Effector CD4-positive, alpha-beta T cell (primary cell): ENCODE results near the gene C22orf15.

Experiments
- DNase-seq: peaks from one replicate; pipeline ENCODE4 v3.0.0-alpha.2; 2020

Gene C22orf15

DNA sequence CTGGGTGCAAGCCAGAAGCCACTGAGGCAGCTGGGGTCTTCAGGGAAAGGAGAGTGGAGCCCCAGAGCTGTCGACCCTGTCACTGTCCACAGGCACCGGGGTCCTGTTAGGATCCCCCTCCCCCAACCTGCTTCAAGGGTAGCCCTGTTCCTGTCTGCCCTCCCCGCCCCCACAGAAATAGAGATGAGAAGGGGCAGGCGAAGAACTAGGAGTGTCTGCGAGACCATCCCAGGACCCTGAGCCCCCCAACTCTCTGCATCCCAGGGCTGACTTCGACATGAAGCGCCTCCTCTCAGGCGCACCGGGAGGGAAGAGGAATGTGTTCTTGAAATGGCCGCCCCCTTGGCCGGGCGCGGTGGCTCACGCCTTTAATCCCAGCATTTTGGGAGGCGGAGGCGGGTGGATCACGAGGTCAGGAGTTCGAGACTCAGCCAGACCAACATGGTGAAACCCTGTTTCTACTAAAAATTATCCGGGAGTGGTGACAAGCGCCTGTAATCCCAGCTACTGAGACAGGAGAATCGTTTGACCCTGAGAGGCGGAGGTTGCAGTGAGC, 11.3 kb upstream of the C22orf15 start:
- DNase-seq: no peak

DNA sequence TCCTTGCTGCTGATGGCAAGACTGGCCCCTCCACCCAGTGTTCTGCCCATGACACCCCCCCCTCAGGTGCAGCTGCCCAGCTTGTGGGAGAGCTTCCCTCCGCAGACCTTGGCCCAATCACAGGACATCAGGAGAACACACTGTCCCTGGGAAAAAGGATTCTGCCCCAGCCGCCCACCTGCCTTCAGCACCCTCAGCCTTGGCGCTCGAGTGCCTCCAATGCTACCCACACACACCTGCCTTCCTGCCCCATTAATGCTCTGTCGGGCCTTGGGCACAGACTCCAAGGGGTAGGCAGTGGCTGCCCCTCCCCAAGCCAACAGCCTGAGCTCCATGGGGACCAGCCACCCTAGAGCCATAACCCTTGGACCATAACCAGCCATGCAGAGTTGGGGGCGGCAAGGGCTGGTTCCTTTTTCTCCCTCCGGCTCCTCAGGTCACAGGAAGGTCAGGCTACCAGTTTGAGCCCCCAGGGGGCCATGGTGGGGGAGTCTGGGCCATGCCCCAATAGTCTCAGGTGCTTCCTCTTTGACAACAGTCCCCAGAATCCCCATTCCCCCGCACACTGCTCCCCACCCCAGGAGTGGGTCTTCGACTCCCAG, 10.6 kb upstream of the C22orf15 start:
- DNase-seq: no peak

DNA sequence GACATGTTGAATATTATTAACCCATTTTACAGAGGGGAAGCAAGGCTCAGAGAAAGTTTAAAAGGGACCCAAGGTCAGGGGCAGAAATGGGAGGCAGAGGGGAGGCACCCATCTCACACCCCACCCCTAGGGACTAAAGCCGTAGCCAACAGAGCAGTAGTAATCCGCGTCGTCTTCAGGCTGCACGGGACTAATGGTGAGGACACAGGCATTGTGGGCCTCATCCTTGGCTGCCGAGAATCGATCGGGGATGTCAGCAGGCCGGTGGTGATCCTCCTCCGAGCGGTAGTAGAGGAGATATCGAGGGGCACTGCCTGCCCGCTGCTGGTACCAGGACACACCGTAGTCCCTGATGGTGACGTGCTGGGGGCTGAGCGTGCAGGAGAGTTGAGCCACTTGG, 10.0 kb upstream of the C22orf15 start:
- DNase-seq: no peak

DNA sequence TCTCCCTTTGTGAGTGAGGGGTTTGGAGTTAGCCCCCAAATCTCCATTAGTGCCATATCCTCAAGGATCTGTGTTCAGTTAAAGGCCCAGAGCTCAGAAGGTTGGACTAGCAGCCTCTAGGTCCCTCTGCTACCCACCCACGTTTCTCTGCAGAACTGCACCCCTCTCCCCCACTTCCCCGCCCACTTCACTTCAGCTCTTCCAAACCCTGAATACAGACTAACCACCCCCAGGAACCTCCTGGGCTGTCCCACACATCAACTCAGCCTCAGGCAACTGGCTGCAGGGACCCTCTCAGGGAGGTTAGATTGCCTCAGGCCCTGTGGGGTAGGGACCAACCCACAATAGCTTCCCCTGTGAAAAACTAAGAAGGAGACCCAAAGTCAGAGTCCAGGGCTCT, 9.4 kb upstream of the C22orf15 start:
- no peak for DNase-seq

DNA sequence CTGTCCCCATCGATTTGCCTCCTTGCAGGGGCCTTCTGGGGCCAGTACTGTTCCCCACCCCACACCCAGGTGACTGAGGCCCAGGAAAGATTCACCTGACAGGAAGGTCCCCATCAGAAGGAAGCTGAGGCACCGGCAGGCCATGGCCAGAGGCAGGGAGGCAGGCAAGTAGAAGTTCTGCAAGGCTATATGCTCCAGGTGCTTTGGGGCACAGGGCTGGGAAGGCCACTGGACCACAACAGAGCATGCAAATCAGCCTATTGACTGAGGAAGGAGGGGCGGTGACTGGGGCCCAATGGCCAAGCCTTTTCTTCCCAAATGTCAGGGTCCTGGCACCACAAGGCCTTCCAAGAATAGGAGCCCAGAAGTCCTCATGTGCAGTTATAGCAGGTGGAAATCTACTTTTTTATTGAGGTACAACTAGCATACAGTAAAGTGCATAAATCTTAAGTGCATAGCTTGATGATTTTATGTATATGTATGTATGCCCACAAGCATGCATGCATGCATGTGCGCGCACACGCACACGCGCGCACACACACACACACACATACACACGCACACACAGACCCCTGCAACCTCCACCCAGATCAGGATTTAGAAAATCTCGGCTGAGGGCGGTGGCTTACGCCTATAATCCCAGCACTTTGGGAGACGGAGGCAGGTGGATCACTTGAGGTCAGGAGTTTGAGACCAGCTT, 8.4 kb upstream of the C22orf15 start, which contains the start of gene VPREB3:
TSS of gene VPREB3 (minus strand) at position 206 of the 700 bp plus-strand sequence. CDS start at position 144, 62 bp downstream.
- no peak for DNase-seq

DNA sequence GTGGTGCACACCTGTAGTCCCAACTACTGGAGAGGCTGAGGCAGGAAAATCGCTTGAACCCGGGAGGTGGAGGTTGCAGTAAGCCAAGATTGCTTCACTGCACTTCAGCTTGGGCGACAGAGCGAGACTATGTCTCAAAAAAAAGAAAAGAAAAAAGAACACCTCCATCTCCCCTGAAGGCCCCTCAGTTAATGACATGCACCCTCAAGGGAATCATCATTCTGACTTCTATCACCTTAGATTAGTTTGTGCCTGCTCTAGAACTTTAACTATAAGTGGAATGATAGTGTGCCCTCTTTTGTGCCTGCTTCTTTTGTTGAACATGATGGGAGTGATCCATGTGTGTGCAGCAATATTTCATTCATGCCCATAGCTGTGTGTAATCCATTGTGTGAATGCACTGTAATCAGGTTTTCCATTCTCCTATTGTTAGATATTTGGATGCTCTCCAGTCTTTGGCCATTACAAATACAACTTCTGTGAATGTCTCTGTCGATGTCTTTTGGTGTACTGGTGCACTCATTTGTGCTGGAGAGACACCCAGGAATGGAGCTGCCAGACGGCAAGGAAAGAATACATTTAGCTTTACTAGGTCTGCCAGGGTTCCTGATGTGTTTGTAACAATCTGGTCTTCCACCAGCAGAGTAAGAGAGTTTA, 7.7 kb upstream of the C22orf15 start:
- no peak for DNase-seq

DNA sequence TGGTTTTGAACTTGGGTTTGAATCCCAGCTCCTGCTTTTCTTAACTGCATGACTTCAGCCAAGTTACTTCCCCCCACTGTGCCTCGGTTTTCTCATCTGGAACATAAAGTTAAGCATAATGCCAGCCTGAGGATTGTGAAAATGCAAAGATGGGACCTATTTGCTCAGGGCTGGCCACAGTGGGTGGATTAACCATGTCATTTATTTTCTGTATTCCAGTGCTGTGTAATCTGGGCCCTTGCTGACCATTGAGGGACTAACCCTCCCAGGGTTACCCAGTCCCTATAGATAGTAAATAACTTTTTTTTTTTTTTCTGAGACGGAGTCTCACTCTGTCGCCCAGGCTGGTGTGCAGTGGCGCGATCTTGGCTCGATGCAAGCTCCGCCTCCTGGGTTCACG, 7.1 kb upstream of the C22orf15 start:
- DNase-seq: no peak

DNA sequence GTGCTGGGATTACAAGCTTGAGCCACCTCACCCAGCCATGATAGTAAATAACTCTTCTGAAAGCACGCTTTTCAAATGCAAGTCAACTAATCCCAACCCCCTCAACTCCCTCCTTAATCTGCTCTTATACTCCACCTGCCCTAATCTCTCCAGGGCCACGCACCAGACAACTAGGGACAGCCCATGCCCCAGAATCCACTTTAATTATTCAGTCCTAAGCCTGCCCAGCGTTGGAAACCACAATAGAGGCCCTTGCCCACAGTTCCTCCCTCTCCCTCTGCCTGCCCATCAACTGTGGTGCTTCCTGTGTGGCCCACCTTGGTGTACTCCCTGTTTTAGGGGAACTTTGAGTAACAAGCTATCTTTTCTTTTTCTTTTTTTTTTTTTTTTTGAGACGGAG, 5.9 kb upstream of the C22orf15 start:
- DNase-seq: no peak

DNA sequence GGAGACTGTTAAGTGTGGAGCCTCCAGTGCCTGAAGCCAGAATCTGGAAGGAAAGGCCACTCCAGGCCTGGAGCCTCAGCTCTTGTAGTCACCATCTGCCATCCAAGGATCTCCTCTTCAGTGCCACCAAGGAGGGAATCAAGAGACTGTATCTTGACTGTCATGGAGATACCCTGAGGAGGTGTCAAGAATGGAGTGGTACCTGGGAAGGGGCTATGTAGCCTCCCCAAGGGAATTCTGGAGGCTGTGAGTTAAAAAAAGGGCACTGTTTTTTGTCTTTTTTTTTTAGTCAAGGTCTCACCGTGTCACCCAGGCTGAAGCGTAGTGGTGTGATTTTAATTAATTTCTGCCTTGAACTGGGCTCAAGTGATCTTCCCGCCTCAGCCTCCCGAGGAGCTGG, 3.2 kb upstream of the C22orf15 start:
- no peak for DNase-seq

DNA sequence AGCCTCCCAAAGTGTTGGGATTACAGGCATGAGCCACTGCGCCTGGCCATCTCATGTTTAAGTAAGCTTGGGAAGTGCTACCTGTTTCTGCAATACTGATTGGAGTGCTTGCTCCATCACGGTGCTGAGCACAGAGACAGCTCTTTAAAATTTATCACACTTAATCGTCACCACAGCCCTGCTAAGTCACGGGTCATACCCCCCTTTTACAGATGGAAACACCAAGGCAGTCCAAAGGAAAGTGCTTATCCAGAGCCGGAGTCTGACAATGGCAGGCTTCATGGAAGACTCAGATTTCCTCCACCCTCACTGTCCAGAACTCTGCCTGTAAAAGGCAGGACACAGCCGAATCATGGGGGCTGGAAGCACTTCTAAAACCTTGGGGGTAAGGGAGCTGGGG, 2.7 kb upstream of the C22orf15 start:
- DNase-seq: no peak

DNA sequence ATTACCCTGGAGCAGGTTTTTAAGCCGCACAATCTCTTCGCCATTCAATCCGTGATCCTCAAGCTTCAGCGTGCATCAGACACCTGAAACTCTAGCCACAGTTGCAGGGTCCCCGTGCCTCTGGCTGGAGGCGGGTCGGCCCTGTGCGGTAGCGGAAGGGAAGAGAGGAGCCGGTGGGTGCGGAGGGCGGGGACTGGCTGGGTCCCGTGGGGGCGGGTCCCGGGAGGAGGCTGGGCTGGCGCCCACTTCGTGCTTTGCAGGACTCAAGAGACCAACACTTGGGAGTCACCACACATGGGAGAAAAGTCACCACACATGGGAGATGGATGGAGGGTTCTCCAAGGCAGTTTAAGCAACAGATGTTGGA, 772 bp downstream of the C22orf15 start:
- peak; percentile 45 for DNase-seq

DNA sequence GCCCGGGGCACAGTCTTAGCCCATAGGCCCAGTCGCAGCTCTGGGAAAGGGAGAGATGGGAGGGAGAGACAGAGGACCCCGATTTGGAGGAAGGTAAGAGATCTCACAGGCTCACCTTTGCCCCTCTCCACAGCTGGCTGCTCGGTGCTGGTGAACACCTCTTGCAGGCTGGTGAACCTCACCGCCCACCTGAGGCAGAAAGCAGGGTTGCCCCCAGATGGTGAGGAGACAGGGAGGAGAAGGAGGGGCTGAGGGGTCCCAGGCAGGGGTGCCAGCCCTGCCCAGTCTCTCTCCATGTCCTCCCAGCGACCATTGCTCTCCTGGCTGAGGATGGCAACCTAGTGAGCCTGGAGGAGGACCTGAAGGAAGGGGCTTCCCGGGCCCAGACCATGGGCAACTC, 1.2 kb downstream of the C22orf15 start:
- DNase-seq: no peak

DNA sequence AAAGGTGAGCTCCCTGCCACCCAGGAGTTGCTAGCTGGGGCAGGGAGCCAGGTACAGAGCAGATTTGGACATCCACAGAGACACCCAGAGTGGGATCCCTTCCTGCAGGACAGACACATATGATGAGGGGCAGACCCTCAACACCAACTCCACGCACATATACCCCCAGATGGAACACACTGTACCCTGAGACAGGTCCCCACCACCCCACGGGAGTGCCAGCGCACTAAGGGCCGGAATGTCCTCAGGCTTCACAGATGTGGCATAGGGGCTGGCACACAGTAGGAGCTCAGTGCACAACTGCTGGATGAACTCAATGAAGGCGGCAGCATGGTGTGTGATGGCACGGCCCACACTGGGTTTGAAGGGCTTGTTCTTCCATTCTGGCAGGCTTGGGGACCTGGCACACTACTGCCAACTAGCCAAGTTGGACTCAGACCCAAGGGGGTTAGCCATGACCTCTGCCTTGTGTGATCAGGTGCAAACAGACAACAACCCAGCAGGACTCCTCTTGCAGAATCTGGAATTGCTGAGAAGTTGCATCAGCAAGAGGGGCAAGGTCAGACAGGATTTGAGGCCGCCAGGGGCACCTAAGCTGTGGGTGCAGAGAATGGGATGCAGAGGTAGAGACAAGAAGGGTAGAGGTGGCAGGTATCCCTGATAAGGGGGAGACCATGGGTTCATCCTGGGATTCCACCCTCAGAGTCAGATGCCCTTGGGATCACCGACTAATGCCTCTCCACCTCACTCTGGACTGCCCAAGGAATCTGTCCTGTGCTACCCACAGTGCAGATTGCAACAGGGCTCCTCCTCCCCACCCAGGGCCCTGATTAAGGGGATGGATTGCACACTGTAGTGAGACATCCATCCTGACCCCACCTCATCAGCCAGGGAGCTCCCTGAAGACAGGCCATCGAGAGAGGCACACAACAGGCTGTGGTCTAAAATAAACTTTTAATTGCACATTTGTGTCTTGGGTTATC, 2.4 kb downstream of the C22orf15 start:
- DNase-seq: no peak

DNA sequence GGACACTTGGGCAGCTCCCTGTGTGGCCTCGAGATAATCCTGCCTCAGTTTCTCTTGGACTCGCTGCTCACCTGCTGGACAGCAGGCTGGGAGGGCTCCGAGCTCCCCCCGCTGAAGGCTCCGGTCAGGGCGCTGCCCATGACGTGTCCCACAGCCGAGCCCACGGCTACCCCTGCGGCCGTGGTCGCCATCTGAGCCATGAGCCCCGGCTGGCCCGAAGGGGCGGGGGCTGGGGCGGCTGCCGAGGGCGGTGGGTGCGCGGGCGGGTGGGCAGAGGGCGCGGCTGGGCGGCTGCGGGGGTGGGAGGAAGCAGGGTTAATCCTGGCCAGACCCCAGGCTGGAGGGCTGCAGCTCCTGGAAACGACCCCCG, 4.5 kb downstream of the C22orf15 start:
- DNase-seq: no peak

DNA sequence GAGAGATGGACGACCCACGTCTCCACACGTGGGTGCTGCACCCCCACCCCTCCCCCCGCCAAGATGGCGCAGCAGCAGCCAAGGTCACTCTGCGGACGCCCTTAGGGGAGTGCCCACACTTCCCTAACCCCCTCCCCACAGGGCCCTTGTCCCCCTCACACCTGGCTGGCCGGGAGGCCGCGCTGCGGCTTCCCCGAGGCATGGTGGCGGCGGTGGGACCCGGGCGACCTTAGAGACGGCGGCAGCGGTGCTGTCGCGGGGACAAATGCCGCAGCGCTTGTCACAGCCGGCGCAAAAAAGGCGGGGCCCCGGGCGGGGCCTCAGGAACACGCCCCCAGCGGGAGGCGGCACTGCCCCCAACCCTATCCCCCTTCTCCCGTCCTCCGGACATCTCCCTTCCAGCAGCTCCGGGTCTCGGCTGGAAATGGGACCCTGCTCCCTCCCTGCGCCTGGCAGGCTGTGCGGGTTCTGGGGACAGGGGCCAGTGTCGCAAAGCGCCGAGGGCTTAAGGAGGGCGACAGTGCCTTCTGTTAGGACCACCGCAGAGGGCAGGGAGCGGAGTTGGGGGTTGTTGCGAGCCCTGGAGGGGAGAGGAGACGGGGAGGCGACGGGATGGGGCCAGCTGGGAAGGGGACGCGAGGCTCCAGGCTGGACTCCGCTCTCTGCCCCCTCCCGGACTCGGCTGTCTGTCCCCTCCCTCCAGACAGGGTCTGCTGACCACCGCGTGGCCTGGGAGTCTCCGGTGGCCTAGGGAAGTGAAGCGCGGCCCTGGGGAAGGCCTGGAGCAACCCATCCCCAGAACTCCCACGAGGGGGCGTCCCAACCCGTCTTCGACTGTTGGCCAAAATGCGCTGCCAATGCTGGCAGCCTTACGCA, 5.1 kb downstream of the C22orf15 start, which contains the start of gene CHCHD10:
TSS of gene CHCHD10 (minus strand) at position 300 of the 876 bp plus-strand sequence. CDS start at position 202, 98 bp downstream.
- peak; percentile 64 for DNase-seq

DNA sequence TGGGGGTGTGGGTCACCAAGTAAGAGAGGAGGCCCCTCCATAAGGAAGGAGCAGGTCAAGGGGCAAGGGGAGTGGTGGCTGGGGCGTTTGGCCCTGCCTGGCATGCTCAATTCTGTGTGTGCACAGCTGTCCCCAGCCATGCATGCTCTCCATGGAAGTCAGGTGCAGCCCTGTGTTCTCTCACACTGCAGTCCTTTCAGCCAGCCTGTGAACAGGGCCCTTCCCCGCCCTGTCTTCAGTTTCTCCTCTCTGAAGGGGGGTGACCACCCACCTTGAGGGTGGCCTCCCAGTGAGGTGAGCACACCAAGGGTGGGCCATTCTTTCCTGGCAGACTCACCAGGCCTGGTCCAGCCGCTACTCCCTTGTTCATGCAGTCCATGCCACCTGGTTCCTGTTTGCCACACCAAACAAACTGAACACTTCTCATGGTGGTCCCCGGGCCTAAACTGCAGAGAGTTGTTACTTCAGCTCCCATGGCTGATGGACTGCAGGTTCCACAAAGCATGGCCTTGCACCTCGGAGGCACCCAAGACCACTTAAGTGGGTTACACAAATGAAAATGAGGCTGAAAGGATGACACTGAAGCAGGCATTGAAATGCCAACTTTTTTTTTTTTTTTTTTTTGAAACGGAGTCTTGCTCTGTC, 6.7 kb downstream of the C22orf15 start:
- DNase-seq: no peak

DNA sequence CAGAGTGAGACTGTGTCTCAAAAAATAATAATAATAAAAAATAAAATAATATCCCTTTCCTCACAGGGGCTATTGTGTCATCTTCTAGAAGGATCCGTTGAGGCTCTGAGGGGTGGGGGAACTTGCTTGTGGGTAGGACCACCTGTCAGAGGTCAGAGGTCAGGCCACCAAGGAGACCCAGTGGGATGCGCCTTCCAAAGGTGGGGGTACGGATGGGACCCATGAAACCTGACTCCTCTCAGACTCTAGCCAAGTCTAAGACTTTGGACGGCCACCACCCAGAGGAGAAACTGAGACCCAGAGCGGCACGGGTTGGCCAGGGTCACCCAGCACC, 9.5 kb downstream of the C22orf15 start:
- DNase-seq: no peak

DNA sequence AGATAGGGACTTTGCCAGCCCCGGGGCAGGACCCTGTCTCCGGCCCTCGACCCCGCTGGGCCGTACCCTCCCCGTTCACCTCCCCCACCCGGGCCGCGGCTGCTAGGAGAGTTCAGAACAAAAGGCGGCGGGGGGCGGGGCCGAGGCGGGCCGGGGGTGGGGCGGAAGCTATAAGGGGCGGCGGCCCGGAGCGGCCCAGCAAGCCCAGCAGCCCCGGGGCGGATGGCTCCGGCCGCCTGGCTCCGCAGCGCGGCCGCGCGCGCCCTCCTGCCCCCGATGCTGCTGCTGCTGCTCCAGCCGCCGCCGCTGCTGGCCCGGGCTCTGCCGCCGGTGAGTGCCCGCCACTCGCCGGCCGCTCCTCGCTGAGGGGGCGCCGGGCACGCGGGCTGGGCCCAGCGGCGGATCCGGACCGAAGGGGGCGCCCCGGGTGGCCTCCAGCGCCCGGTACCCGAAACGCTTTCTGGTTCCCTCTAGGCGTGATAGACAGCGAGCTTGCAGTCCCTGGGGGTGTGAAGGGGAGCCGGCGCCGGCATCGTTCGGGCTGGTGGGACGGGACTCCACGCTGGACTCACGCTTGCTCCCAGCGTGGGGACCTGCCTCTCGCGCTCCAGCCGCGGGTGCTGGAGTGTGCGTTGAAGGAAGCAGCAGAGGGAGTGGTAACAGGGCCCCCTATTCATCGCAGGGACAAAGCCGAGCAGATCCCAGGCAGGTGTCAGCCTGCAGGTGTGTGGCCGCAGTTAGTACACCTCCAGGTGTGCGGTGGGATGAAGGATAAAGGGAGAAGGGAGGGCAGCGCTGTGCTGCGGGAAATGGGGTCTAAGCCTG, 10.1 kb downstream of the C22orf15 start, which contains the start of gene MMP11:
TSS of gene MMP11 (plus strand) at position 201 of the 825 bp plus-strand sequence. CDS start at position 223, 22 bp downstream.
- peak; percentile 47 for DNase-seq

DNA sequence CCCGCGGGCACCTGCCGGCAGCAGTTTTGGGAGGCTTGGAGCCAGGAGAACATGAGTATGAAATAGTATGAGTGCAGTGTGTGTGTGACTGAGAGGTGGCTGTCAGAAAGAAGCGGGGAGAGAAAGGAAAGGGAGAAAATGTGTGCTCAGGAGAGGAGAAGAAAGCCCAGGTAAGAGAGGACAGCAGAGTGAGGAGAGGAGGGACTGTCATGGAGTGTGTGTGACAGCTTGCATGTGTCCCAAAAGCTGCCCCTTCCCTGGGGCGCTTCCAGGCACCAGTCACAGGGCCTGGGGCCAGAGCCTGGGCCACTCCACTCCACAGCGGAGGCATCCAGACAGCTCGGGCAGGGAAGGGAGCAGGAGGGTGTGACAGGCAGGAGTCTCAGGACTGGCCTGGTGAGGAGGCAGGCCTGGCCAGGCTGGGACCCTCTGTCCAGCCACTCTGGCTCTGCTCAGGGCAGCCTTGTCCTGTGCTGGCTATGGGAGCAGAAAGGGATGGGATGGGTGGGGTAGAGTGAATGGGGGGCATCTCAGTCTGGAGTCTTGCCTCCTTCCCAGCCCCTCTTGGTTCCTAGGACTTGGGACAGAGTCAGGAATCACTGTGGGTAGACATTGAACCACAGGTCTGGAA, 10.8 kb downstream of the C22orf15 start:
- DNase-seq: no peak
